Left forelimb (tissue), 1 donor: ENCODE results near the gene FGF14.

Experiments used
- DNase-seq: peaks from one replicate; pipeline ENCODE4 v3.0.0-alpha.2; 2018; ENCODE audit warnings: low spot score

Gene FGF14

DNA sequence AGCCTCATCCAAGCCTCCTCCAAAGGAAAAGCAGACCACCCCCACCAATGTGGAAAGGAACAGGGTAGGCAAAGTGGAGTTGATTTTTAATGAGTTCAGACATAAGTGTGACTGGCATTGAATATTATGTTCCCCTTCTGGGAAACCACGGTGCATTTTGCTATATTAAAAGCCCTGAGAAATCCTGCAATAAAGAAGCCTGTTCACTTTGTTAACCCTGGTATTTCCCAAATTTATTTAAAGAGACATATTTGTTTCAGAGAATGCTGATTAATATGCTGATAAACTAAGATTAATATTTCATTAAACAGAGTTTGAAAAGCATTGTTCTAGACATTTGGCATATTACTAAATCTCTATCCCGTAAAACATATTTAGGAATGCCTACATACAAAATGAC lies 151.4 kb downstream of the FGF14 start:
- no peak for DNase-seq

- DNase-seq, result no peak
These were observed 157.1 kb downstream of the FGF14 start for GRCh38 chr13:102244607-102245227.

- DNase-seq, result no peak
These were observed 161.7 kb downstream of the FGF14 start for GRCh38 chr13:102240110-102240509.

GRCh38 chr13:102237230-102237629 lies 164.6 kb downstream of the FGF14 start:
- no peak for DNase-seq

DNA sequence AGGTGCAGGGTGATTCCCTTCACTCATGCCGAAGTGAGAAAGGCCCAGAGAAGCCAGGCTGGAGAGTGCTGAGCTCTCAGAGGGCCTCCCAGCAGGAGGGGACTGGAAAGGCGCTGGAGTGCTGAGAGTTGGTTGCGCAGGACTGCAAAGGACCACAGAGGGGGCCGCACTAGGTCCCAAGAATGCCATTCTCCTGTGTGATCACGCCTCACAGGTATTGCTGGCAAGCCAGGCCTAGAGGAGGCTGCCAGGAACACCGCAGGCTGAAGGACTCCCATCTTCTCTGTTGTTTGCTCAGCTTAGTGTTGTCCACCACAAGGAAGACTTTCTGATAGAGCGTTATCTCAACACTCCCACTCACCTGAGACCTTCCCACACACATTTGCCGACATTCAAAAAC lies 165.0 kb downstream of the FGF14 start:
- DNase-seq, result no peak

- DNase-seq, result no peak
These were observed 165.5 kb downstream of the FGF14 start for GRCh38 chr13:102236341-102236740.

DNA sequence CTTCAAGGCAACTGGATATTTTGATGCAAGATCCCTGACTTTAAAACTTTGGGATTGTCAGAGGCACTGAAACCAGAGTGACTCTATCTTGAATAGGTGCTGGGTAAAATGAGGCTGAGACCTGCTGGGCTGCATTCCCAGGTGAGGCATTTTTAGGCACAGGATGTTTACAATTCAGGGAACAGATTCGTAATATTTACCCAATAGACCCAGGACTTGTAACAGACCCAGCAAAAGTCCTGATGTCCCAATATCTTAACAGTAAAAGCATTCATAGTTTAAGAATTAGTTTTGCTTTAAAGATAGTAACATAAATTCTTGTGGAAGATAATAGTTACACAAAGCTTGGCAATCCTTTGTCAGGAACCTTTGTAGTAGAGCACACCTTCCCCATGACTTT lies 166.2 kb downstream of the FGF14 start:
- DNase-seq, result no peak

- DNase-seq, result no peak
These were observed 167.2 kb downstream of the FGF14 start for GRCh38 chr13:102234618-102235017.

DNA sequence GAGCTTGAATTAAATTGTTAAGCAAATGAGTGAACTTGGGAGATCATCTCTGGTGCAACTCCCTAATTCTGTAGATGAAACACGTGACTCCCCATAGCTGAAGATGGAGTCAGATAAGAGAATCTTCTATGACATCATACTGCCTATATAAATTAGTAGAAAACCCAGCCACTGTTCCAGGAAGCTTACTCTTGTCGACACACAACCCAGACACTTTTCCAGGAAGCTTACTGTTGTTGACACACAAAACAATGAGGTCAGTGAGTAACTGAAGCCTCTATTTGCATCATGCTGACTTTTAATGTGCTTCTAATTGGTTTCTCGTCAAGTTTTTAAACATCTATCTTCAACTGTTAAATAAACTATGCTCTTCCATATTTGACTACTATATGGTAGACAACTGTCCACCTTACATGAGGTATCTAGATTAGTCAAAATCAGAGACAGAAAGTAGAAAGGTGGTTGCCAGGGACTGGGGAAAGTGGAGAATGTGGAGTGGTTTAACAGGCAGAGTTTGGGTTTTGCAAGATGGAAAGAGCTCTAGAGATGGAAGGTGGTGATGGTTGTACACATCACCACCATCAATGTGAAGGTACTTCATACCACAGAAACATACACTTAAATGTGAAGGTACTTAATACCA lies 168.2 kb downstream of the FGF14 start:
- DNase-seq, result no peak

GRCh38 chr13:102231479-102231878 lies 170.4 kb downstream of the FGF14 start:
- DNase-seq, result no peak

DNA sequence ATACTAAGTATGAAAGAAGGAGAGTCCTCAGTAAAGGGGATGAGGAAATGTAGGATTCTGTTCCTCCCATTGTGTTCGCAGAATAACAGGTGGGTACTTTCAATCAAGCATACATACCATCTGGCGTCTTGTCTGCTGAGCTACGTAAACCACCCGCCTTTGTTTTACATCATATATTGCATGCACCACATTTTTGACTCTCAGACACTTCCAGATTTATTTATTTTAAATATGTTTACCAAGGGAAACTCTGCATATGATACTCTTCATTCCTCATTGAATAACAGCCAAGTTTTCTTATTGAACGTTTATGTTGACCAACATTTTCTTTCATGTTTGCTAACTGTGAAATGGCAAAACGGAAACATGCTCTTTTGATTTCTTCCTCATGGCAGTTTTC lies 174.1 kb downstream of the FGF14 start:
- DNase-seq, result no peak

GRCh38 chr13:102226591-102226990 lies 175.3 kb downstream of the FGF14 start:
- DNase-seq, result no peak

DNA sequence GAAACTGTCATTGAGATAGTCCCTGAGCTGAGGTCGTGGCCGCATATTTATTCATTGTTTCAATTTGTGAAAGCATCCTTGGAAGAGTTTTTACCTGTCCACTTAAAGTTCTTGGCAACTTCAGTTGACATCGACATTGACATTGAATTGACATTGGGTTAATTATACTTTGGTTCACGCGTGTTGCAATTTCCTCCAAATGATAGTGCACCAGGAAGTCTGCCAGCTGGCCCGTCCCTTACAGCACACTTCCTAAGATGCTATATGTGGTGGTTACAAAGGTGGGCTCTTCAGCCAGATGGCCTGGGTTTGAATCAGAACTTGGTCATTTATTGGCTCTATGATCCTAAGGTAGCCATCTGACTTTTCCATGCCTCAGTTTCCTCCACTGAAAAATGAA lies 176.0 kb downstream of the FGF14 start:
- DNase-seq, result no peak

DNA sequence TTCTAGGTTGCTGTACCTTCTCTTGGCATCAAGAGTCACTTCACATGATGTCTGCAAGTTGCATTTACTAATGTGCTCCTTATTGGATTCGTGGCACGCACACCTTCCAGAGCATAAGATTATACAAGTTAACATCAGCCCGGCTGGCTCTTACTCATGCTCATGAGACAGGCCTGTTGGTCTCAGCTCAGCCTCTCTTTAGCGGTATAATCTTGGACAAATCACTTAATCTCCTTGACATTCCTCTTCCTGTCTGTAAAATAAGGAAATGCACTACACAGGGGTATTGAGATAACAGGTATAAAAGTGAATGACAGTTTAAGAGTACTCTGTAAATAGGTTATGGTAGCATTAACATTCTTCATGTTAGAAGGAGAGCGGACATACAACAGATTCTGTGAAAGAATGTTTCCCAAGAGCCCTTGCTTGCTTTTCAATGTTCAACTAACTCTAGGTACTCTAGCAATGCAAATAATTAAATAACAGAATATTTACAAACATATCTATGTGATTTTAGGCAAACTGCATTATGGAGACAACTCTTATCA lies 181.1 kb downstream of the FGF14 start:
- DNase-seq, result no peak

DNA sequence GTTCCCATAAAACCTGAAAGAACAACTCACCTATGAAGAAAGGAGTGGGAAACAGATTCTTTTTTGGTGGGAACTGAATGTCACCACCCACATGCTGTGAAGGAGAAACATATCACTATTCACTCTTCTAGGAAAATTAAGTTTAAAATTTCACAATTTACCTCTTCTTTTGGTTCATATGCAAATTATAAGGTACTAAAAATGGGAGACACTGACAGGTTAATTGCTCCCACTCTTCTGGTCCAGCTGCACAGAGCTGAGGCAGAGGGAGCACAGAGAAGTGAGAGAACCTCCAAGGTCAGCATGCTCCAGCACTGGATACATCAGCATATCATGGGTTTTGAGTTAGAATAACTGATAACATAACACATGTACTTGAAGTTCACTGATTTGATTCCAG lies 186.9 kb downstream of the FGF14 start:
- no peak for DNase-seq

DNA sequence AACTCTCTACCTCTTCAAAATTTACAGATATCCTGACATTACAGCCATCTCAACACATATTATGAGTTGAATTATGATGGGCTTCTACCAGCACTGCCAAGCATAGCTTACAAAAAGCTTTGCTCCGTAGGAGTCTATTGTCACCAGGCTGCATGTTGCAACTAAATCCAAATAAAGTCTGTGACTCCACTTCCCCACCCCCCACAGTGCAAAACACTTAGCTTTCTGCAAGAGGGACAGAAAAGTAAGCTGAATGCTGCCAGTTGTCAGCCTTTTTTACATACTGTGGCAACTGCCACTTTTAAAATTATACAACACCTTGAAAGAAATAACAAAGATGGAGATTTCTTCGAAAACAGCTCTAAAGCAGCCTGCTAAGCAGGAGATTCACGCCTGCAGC lies 189.1 kb downstream of the FGF14 start:
- DNase-seq, result no peak

DNA sequence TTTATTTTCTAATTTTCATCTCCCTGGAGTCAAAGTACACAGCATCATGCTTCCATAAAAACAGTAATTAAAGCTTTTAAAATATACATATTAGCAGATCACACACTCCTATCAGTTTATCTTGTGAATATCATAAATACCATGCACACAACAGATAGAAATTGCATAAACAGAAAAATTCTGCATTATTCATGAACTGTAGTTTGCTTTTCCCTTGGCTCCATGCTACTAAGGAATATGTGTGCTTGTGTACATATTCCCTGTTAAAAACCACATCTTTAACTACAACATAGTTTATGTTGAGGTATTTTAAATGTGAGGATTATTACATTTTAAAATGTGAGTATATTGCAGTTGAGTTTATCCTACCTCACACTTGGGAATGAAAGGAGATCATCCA lies 193.5 kb downstream of the FGF14 start:
- DNase-seq, result no peak

DNA sequence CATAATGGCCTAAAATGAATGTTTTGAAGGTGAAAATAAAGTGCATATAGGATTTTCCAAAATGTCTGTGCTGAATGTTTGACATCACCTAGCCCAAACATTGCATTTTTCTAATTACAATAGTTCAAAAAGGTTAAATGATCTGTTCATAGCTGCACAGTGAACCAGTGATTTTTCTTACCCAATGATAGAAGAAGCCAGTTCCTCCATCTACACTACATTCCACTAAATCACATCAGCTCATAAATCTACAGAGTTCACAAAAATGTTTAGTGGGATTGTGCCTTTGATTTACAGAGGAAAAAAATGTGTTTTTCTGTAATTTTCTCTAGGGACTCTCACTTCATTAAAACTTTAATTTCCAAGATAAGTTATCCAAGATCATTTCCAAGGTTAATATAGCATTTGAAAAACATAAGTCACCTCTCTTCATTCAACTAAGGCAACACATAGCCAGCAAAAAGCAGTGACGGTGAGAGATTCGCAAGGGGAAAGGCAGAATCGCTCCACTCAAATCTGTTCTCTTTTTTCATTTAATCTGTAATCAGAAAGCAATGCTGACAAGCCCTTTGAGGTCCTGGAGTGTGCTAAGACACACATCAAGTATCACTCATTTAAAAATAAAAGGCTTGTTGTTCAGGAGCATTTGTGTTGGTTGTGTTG lies 194.0 kb downstream of the FGF14 start:
- DNase-seq, result no peak

DNA sequence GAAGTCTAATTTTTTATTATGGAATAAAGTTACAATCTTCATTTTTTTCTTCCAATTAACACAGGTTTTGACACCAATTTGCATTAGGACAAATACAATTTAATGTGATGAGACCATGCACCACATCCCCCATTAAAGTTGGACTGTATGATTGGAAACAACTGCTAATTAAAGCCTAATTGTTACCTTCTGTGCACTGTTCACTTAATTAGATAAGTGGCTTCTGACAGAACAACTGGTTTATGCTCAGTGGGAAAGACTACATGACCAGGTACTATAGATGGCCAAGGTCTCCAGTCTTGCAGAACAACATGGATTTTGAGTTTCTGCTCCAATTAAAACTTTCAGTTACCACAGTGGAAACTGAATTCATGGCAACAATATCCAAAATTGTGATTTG lies 198.1 kb downstream of the FGF14 start:
- no peak for DNase-seq

GRCh38 chr13:102198418-102199311 lies 203.2 kb downstream of the FGF14 start:
- no peak for DNase-seq

DNA sequence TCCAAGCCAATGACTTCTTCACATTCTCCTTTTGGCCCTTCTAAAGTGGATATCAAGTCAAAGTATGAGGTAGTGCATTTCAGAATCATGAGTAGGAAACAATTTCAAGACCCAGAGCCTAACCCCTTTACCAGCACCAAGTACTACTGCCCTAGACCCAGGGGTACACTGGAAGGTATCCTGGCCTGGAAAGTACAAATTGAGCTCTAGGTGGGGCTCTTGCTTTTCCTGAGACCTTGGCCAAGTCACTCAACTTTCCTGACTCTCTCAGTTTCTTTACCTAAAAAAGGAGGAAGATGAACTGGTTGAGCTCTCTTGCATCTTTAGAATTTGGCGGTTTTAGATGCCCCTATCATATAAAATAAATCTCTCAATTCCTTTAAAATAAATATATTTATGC lies 204.7 kb downstream of the FGF14 start:
- no peak for DNase-seq
